Uterus (tissue), 4 donors: Measurements from ENCODE around the gene PREX1. TPM values are rescaled to one million over a fixed set of nuclear protein-coding genes. Genes with fewer than 3 reads are reported as not detected.

Source experiments
- DNase-seq, 2 donors: peaks; one replicate each; pipeline ENCODE4 v3.0.0-alpha.2; 2019 to 2020
- H3K27ac ChIP-seq, 2 donors: fragments of 200-600 bp; sonication (generic); 1 replicate in 1 of 2; 2 replicates in 1 of 2; pipeline ENCODE4 v1.5.1; 2016 to 2018
- H3K27me3 ChIP-seq, 2 donors: fragments of 200-600 bp; sonication (generic); one replicate each; pipeline ENCODE4 v1.5.1; 2018 to 2019; ENCODE audit warnings: control low read depth in 1 of 2
- H3K36me3 ChIP-seq, 2 donors: fragments of 200-600 bp; sonication (generic); one replicate each; pipeline ENCODE4 v1.5.1; 2019; ENCODE audit warnings: control low read depth in 1 of 2
- H3K4me1 ChIP-seq, 2 donors: fragments of 200-600 bp; sonication (generic); one replicate each; pipeline ENCODE4 v1.5.1; 2018 to 2019; ENCODE audit warnings: control low read depth in 1 of 2
- H3K4me3 ChIP-seq, 2 donors: fragments of 200-600 bp; sonication (generic); 1 replicate in 1 of 2; 2 replicates in 1 of 2; pipeline ENCODE4 v1.5.1; 2018 to 2019; ENCODE audit warnings: mild to moderate bottlenecking in 1 of 2
- H3K9me3 ChIP-seq, 2 donors: fragments of 200-600 bp; sonication (generic); one replicate each; pipeline ENCODE4 v1.5.1; 2019; ENCODE audit warnings: control low read depth in 1 of 2
- CTCF ChIP-seq, 4 experiments: fragments of 200-600 bp in 2 of 4; fragments of 450-650 bp in 2 of 4; sonication (generic) in 2 of 4; IDR thresholded peaks; one replicate each; pipeline ENCODE4 v1.5.1; 2016 to 2019; ENCODE audit warnings: antibody characterized with exemption in 4 of 4, mild to moderate bottlenecking in 2 of 4, moderate library complexity in 1 of 4
- POLR2A ChIP-seq, 2 donors: fragments of 450-650 bp; IDR thresholded peaks; one replicate each; pipeline ENCODE4 v1.6.1; 2016; ENCODE audit warnings: antibody characterized with exemption in 2 of 2, mild to moderate bottlenecking in 1 of 2, moderate library complexity in 1 of 2
- intact Hi-C: fragments of 100-400 bp; cut with DNase I; formaldehyde crosslinking; loops from one replicate; pipeline ENCODE4 v1.15.1; 2023; ENCODE audit warnings: low total_unique reads
- total RNA-seq, 4 donors: library from RNA; depleted of rRNA in 3 of 4; stranded (reverse); fragments of >200 nt in 3 of 4; gene quantifications; one replicate each; pipeline versions ENCODE4 v1.1.0 to v1.2.4, GENCODE V29; 2014 to 2023
- donor health status: DM: yes; HTN: yes; CAD: no.

Gene PREX1
- total RNA-seq, 4 donors from 2014 or later, result 3.6 to 19.7 (median 11.3) TPM

- no peaks in the 10 kb centered on the region for H3K9me3 ChIP-seq
- H3K36me3 ChIP-seq, result no peaks in the 10 kb centered on the region
- no peak for DNase-seq
- TF ChIP-seq CTCF (IDR thresholded peaks at IDR 0.05), result no peak
- no peak for TF ChIP-seq POLR2A (IDR thresholded peaks at IDR 0.05)
- H3K4me1 ChIP-seq, result no peaks in the 10 kb centered on the region
- H3K27ac ChIP-seq, result no peak overlapping the region
- intact Hi-C loops, result no loop called here
- H3K27me3 ChIP-seq, result no peaks in the 10 kb centered on the region
- H3K4me3 ChIP-seq, result no peak overlapping the region
Observed at GRCh38 chr20:48583801-48584200, 244.0 kb downstream of the PREX1 start.

- H3K36me3 ChIP-seq, result no peaks in the 10 kb centered on the region
- no peak overlapping the region for H3K4me3 ChIP-seq
- H3K9me3 ChIP-seq, result no peaks in the 10 kb centered on the region
- TF ChIP-seq POLR2A (IDR thresholded peaks at IDR 0.05) (no peak), CTCF (IDR thresholded peaks at IDR 0.05) (no peak)
- intact Hi-C loops, result no loop called here
- H3K27me3 ChIP-seq, result no peaks in the 10 kb centered on the region
- no peaks in the 10 kb centered on the region for H3K4me1 ChIP-seq
- DNase-seq, result no peak
- H3K27ac ChIP-seq, result no peak overlapping the region
Observed at GRCh38 chr20:48583171-48583570, 244.6 kb downstream of the PREX1 start.

DNA sequence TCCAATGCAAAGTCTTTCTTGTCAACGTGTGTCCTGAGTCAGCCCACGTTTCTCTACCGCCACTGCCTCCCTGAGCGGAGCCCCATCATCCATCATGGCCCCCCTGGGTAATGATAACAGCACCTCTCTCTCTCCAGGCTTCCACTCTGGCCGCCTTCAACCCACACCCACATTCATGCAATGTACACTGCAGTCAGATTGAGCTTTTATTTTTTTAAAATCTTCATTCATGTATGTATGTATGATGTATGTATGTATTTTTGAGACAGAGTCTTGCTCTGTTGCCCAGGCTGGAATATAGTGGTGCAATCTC lies 245.2 kb downstream of the PREX1 start:
- Histone ChIP-seq H3K27ac (no peak overlapping the region), H3K4me3 (no peak overlapping the region), H3K27me3 (no peaks in the 10 kb centered on the region), H3K4me1 (no peaks in the 10 kb centered on the region), H3K9me3 (no peaks in the 10 kb centered on the region), H3K36me3 (no peaks in the 10 kb centered on the region)
- intact Hi-C loops, result no loop called here
- no peak for TF ChIP-seq CTCF (IDR thresholded peaks at IDR 0.05)
- TF ChIP-seq POLR2A (IDR thresholded peaks at IDR 0.05), result no peak
- no peak for DNase-seq

- Histone ChIP-seq H3K36me3 (no peaks in the 10 kb centered on the region), H3K27me3 (no peaks in the 10 kb centered on the region), H3K27ac (no peak overlapping the region), H3K9me3 (no peaks in the 10 kb centered on the region), H3K4me1 (no peaks in the 10 kb centered on the region), H3K4me3 (no peak overlapping the region)
- TF ChIP-seq CTCF (IDR thresholded peaks at IDR 0.05), result no peak
- no peak for TF ChIP-seq POLR2A (IDR thresholded peaks at IDR 0.05)
- intact Hi-C loops, result no loop called here
- no peak for DNase-seq
Observed at GRCh38 chr20:48581167-48581566, 246.6 kb downstream of the PREX1 start.

GRCh38 chr20:48578397-48579098 lies 249.3 kb downstream of the PREX1 start:
- TF ChIP-seq CTCF (IDR thresholded peaks at IDR 0.05), result no peak
- no peak for TF ChIP-seq POLR2A (IDR thresholded peaks at IDR 0.05)
- no peak overlapping the region for H3K4me3 ChIP-seq
- H3K36me3 ChIP-seq, result no peaks in the 10 kb centered on the region
- H3K27ac ChIP-seq, result no peak overlapping the region
- no peak for DNase-seq
- intact Hi-C loops, result no loop called here
- no peaks in the 10 kb centered on the region for H3K4me1 ChIP-seq
- H3K27me3 ChIP-seq, result no peaks in the 10 kb centered on the region
- H3K9me3 ChIP-seq, result no peaks in the 10 kb centered on the region
